NB4 (cell line): Measurements from ENCODE around the gene SYT13.

Source experiments
- DNase-seq: peaks from one replicate; pipeline ENCODE4 v3.0.0; 2010; ENCODE audit warnings: low read depth
- H3K4me3 ChIP-seq: one replicate; pipeline ENCODE4 v1.5.1; 2011; ENCODE audit warnings: mild to moderate bottlenecking, low read depth, low read length, moderate library complexity
- CTCF ChIP-seq: IDR thresholded peaks from one replicate; pipeline ENCODE4 v1.5.1; 2012; ENCODE audit warnings: low read depth, low read length
- MAX ChIP-seq: IDR thresholded peaks from 2 replicates; pipeline ENCODE4 v1.6.1; 2011; ENCODE audit warnings: low read depth, low read length
- MYC ChIP-seq: IDR thresholded peaks from 2 replicates; pipeline ENCODE4 v1.6.1; 2011; ENCODE audit warnings: low read depth, low read length
- POLR2A ChIP-seq: IDR thresholded peaks from 2 replicates; pipeline ENCODE4 v1.6.1; 2011; ENCODE audit warnings: mild to moderate bottlenecking; ENCODE audit not compliant: insufficient read length; ENCODE audit errors: extremely low read depth

SYT13 gene

GRCh38 chr11:45322111-45322705, 36.1 kb upstream of the SYT13 start:
- H3K4me3 ChIP-seq = no peak overlapping the region
- DNase-seq = no peak
- TF ChIP-seq POLR2A (no peak), MAX (no peak), CTCF (no peak), MYC (no peak)

DNA sequence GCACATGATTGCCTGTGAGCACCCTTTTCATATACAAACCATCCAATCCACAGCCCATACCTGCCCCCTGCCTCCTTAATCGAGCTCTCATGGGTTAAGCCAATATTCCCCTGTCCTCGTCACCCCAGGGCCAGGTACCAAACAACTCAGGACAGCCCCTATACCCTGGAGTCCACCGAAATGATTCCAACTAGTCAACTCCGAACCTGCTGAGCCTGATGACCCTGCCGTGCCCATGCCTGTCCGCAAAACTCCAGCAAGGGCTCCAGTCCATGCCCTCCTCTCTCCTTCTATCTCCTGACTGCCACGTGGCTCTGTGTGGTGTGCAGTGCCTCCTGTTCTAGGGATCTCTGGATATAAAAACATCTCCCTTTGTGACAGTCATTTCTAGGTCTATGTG, 35.5 kb upstream of the SYT13 start:
- H3K4me3 ChIP-seq = no peak overlapping the region
- DNase-seq = no peak
- TF ChIP-seq MAX = no peak
- no peak for TF ChIP-seq CTCF
- no peak for TF ChIP-seq POLR2A
- no peak for TF ChIP-seq MYC

DNA sequence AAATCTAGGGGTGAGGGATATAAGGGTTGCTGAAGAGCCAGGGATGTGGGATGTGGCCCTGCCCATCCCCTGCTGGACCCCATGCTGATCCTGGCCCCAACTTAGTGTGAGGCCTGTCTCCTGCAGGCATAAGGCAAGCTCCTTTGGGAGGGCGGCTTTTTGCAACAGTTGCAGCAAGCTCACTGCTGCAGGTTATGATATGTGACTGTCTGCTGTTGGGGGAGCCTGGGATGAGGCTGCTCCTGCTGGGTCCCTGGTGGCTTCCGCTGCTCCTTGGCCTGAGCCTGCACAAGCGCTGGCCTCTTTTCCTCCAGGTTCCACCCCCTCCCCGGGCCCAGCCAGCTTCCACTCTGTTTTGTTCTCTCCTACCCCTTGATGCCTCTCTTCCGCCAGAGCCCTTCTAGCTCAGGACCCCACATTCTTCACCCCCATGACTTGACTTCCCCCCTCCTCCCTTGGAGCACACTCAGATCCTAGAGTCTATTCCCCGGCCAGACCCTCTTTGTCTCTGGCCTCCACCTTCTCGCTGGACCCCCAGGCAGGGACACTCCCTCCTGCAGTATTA, 35.0 kb upstream of the SYT13 start:
- no peak for DNase-seq
- no peak overlapping the region for H3K4me3 ChIP-seq
- TF ChIP-seq CTCF (no peak), MAX (no peak), MYC (no peak), POLR2A (no peak)

GRCh38 chr11:45320371-45320770, 34.2 kb upstream of the SYT13 start:
- peak; percentile 40 for DNase-seq
- H3K4me3 ChIP-seq = no peak overlapping the region
- peak; percentile 8 for TF ChIP-seq CTCF
- no peak for TF ChIP-seq MYC

DNA sequence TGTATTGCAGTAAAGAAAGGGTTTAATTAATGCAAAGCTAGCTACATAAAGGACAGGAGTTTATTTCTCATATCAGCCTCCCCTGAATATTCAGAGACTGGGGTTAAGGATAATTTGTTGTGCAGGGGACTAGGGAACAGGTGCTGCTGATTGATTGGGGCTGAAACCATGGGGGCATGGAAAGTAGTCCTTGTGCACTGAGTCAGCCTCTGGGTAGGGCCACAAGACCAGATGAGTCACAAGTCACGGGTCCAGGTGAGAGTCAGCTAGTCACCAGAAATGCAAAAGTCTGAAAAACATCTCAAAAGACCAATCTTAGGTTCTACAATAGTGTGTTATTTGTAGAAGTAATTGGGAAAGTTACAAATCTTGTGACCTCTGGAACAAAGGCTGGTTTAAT, 32.9 kb upstream of the SYT13 start:
- TF ChIP-seq CTCF = no peak
- no peak for TF ChIP-seq MAX
- no peak for TF ChIP-seq MYC
- no peak for TF ChIP-seq POLR2A
- DNase-seq = no peak
- no peak overlapping the region for H3K4me3 ChIP-seq

GRCh38 chr11:45318516-45318915, 32.4 kb upstream of the SYT13 start:
- no peak for DNase-seq
- H3K4me3 ChIP-seq = no peak overlapping the region
- TF ChIP-seq POLR2A = no peak
- TF ChIP-seq MYC = no peak
- no peak for TF ChIP-seq MAX
- TF ChIP-seq CTCF = no peak
